ENCODE results near the gene PCDHGA1.
"Not testable (repeated sequence)": the region's sequence is repeated elsewhere in the genome, so short reads cannot be mapped to it uniquely, and the experiment has no call there.

PCDHGA1 gene

DNA sequence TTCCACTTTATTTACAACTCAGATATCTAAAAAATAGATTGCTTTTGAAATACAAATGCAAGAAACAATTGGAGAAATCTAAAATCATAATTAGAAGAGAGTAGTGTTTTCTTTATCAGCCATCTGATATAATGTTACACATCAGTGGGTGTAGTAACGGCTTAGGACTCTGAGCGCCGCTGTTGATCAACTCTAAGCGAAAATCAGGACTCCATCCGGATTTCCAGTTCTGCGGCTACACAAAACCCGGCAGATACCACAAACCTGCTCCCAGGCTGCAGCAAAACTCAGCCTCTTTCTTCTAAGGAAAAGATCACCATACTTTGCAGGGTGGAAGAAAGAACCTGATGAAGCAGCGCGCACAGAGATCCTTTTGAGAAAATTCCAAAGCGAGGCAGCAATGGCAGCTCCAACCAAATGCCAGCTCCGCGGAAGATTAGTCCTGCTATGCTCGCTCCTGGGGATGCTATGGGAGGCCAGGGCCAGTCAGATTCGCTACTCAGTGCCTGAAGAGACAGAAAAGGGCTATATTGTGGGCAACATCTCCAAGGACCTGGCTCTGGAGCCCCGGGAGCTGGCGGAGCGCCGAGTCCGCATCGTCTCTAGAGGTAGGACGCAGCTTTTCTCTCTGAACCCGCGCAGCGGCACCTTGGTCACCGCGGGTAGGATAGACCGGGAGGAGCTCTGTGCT is 72.4 kb downstream of the PCDHGA1 start, which contains the start of gene PCDHGA9:
TSS of gene PCDHGA9 (plus strand) at position 226 of the 691 bp plus-strand sequence. CDS start at position 401, 175 bp downstream.
- Histone ChIP-seq H3K14ac (ENCODE audit: low read length) (no peak within 1 kb of the TSS), H3K36me3 (ENCODE audit: control insufficient read depth in 1 of 2, insufficient read depth in 2 of 2, low read length in 2 of 2) (peaks cover 3 to 13% of the 10 kb centered on the region in 2 experiments), H2BK5ac (ENCODE audit: low read depth, low read length, poor library complexity) (no peak within 1 kb of the TSS), H4K8ac (ENCODE audit: low read depth, low read length) (no peak within 1 kb of the TSS), H4K12ac (ENCODE audit: low read depth, low read length) (no peak within 1 kb of the TSS), H2BK12ac (ENCODE audit: low read length) (no peak within 1 kb of the TSS), H3K4me2 (ENCODE audit: low read length) (no peak within 1 kb of the TSS), H3K18ac (ENCODE audit: low read length) (no peak within 1 kb of the TSS), H4K91ac (ENCODE audit: low read depth, low read length) (no peak within 1 kb of the TSS), H3K9me3 (ENCODE audit: insufficient read depth, low read depth, low read length) (peaks cover 31% of the 10 kb centered on the region), H2AFZ (ENCODE audit: insufficient read depth, low read length, poor library complexity) (no peak within 1 kb of the TSS), H3K27ac (ENCODE audit: low read depth, low read length) (no peak within 1 kb of the TSS), H3K23ac (ENCODE audit: low read length) (no peak within 1 kb of the TSS), H3K9ac (ENCODE audit: low read length) (peak within 1 kb of the TSS; percentile 40), H2AK5ac (ENCODE audit: low read length) (no peak within 1 kb of the TSS), H2BK120ac (ENCODE audit: insufficient read depth, low read length, poor library complexity) (no peak within 1 kb of the TSS), H3K79me1 (ENCODE audit: low read length) (no peaks in the 10 kb centered on the region), H3K4me1 (ENCODE audit: control insufficient read depth in 1 of 2, insufficient read depth in 2 of 2, low read length in 2 of 2) (no peaks in the 10 kb centered on the region), H3K27me3 (ENCODE audit: insufficient read depth, low read length) (no peaks in the 10 kb centered on the region), H3K79me2 (ENCODE audit: control insufficient read depth, insufficient read depth, low read length, poor library complexity) (no peaks in the 10 kb centered on the region), H3K4ac (ENCODE audit: low read depth, low read length) (no peak within 1 kb of the TSS), H3K4me3 (ENCODE audit: low read depth, low read length) (no peak within 1 kb of the TSS)
- DNase-seq = peak in 1 of 2 donors; percentile 25
- WGBS (ENCODE audit: extremely low coverage, insufficient coverage, insufficient read length) = no CpG with 5 or more reads among the region's 27 CpGs

DNA sequence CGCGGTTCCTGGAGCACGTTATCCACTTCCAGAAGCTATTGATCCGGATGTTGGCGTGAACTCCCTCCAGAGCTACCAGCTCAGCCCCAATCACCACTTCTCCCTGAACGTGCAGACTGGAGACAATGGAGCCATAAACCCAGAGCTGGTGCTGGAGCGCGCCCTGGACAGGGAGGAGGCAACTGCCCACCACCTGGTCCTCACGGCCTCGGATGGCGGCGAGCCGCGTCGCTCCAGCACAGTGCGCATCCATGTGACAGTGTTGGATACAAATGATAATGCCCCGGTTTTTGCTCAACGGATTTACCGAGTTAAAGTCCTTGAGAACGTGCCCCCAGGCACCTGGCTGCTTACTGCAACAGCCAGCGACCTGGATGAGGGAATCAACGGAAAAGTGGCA is 73.1 kb downstream of the PCDHGA1 start:
- Histone ChIP-seq H3K9me3 (ENCODE audit: insufficient read depth, low read depth, low read length) (peaks cover 31% of the 10 kb centered on the region), H4K12ac (ENCODE audit: low read depth, low read length) (no peak overlapping the region), H3K27ac (ENCODE audit: low read depth, low read length) (no peak overlapping the region), H3K4me1 (ENCODE audit: control insufficient read depth in 1 of 2, insufficient read depth in 2 of 2, low read length in 2 of 2) (no peaks in the 10 kb centered on the region), H3K14ac (ENCODE audit: low read length) (no peak overlapping the region), H2BK120ac (ENCODE audit: insufficient read depth, low read length, poor library complexity) (no peak overlapping the region), H3K4ac (ENCODE audit: low read depth, low read length) (no peak overlapping the region), H4K8ac (ENCODE audit: low read depth, low read length) (no peak overlapping the region), H3K18ac (ENCODE audit: low read length) (no peak overlapping the region), H3K4me3 (ENCODE audit: low read depth, low read length) (no peak overlapping the region), H2BK5ac (ENCODE audit: low read depth, low read length, poor library complexity) (no peak overlapping the region), H3K79me1 (ENCODE audit: low read length) (no peaks in the 10 kb centered on the region), H3K27me3 (ENCODE audit: insufficient read depth, low read length) (no peaks in the 10 kb centered on the region), H3K23ac (ENCODE audit: low read length) (no peak overlapping the region), H3K9ac (ENCODE audit: low read length) (no peak overlapping the region), H4K91ac (ENCODE audit: low read depth, low read length) (no peak overlapping the region), H3K79me2 (ENCODE audit: control insufficient read depth, insufficient read depth, low read length, poor library complexity) (no peaks in the 10 kb centered on the region), H2AFZ (ENCODE audit: insufficient read depth, low read length, poor library complexity) (no peak overlapping the region), H2BK12ac (ENCODE audit: low read length) (no peak overlapping the region), H3K36me3 (ENCODE audit: control insufficient read depth in 1 of 2, insufficient read depth in 2 of 2, low read length in 2 of 2) (peaks cover 3 to 11% of the 10 kb centered on the region in 2 experiments), H2AK5ac (ENCODE audit: low read length) (no peak overlapping the region), H3K4me2 (ENCODE audit: low read length) (no peak overlapping the region)
- no peak for DNase-seq
- no CpG with 5 or more reads among the region's 22 CpGs for WGBS (ENCODE audit: extremely low coverage, insufficient coverage, insufficient read length)

DNA sequence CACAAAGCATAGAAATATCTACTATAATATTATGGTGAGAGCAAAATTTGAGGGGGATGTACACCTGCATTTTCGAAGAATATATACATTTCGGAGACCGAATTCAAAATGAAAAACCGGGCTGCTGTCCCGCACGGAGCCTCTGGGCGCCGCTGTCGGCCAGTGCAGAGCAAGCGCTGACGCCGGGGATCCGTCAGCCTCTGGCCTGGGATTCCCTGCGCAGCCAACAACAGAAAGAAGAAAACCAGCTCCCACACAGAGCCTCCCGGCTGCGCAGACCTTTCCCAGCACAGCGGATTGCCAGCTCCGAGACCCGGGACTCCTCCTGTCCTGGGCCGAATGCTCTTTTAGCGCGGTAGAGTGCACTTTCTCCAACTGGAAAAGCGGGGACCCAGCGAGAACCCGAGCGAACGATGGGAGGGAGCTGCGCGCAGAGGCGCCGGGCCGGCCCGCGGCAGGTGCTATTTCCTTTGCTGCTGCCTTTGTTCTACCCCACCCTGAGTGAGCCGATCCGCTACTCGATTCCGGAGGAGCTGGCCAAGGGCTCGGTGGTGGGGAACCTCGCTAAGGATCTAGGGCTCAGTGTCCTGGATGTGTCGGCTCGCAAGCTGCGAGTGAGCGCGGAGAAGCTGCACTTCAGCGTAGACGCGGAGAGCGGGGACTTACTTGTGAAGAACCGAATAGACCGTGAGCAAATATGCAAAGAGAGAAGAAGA is 77.6 kb downstream of the PCDHGA1 start, which contains the start of gene PCDHGB6:
TSS of gene PCDHGB6 (plus strand) at position 232 of the 716 bp plus-strand sequence. CDS start at position 414, 182 bp downstream.
- H3K27ac ChIP-seq (ENCODE audit: low read depth, low read length) = not testable (repeated sequence)
- H2AFZ ChIP-seq (ENCODE audit: insufficient read depth, low read length, poor library complexity) = peak within 1 kb of the TSS; percentile 92

GRCh38 chr5:141409598-141410306 is 79.4 kb downstream of the PCDHGA1 start:
- H3K4ac ChIP-seq (ENCODE audit: low read depth, low read length) = no peak overlapping the region
- peaks cover 16 to 18% of the 10 kb centered on the region in 2 experiments for H3K36me3 ChIP-seq (ENCODE audit: control insufficient read depth in 1 of 2, insufficient read depth in 2 of 2, low read length in 2 of 2)
- H3K79me1 ChIP-seq (ENCODE audit: low read length) = no peaks in the 10 kb centered on the region
- no peak overlapping the region for H4K8ac ChIP-seq (ENCODE audit: low read depth, low read length)
- no peak for DNase-seq
- no peak overlapping the region for H3K18ac ChIP-seq (ENCODE audit: low read length)
- H3K27me3 ChIP-seq (ENCODE audit: insufficient read depth, low read length) = no peaks in the 10 kb centered on the region
- no peak overlapping the region for H3K27ac ChIP-seq (ENCODE audit: low read depth, low read length)
- H3K4me1 ChIP-seq (ENCODE audit: control insufficient read depth in 1 of 2, insufficient read depth in 2 of 2, low read length in 2 of 2) = peaks cover 3 to 4% of the 10 kb centered on the region in 2 experiments
- H3K9me3 ChIP-seq (ENCODE audit: insufficient read depth, low read depth, low read length) = peaks cover 23% of the 10 kb centered on the region
- no peak overlapping the region for H3K9ac ChIP-seq (ENCODE audit: low read length)
- no peak overlapping the region for H4K91ac ChIP-seq (ENCODE audit: low read depth, low read length)
- no peak overlapping the region for H2AK5ac ChIP-seq (ENCODE audit: low read length)
- no peaks in the 10 kb centered on the region for H3K79me2 ChIP-seq (ENCODE audit: control insufficient read depth, insufficient read depth, low read length, poor library complexity)
- H3K4me3 ChIP-seq (ENCODE audit: low read depth, low read length) = peak overlapping the region; percentile 7
- H2BK120ac ChIP-seq (ENCODE audit: insufficient read depth, low read length, poor library complexity) = no peak overlapping the region
- H2BK12ac ChIP-seq (ENCODE audit: low read length) = no peak overlapping the region
- H3K4me2 ChIP-seq (ENCODE audit: low read length) = no peak overlapping the region
- H3K23ac ChIP-seq (ENCODE audit: low read length) = no peak overlapping the region
- H2BK5ac ChIP-seq (ENCODE audit: low read depth, low read length, poor library complexity) = no peak overlapping the region
- WGBS (ENCODE audit: extremely low coverage, insufficient coverage, insufficient read length) = no CpG with 5 or more reads among the region's 64 CpGs
- H2AFZ ChIP-seq (ENCODE audit: insufficient read depth, low read length, poor library complexity) = no peak overlapping the region
- no peak overlapping the region for H4K12ac ChIP-seq (ENCODE audit: low read depth, low read length)
- H3K14ac ChIP-seq (ENCODE audit: low read length) = no peak overlapping the region

More for the DNA sequence above, 77.6 kb downstream of the PCDHGA1 start, which contains the start of gene PCDHGB6:
- H3K23ac ChIP-seq (ENCODE audit: low read length); H3K18ac ChIP-seq (ENCODE audit: low read length); H4K8ac ChIP-seq (ENCODE audit: low read depth, low read length); H3K79me1 ChIP-seq (ENCODE audit: low read length); H3K9ac ChIP-seq (ENCODE audit: low read length); H3K4me1 ChIP-seq (ENCODE audit: control insufficient read depth in 1 of 2, insufficient read depth in 2 of 2, low read length in 2 of 2); H3K4ac ChIP-seq (ENCODE audit: low read depth, low read length); H3K36me3 ChIP-seq (ENCODE audit: control insufficient read depth in 1 of 2, insufficient read depth in 2 of 2, low read length in 2 of 2); H3K79me2 ChIP-seq (ENCODE audit: control insufficient read depth, insufficient read depth, low read length, poor library complexity); H2AK5ac ChIP-seq (ENCODE audit: low read length); H2BK12ac ChIP-seq (ENCODE audit: low read length); H3K27me3 ChIP-seq (ENCODE audit: insufficient read depth, low read length); H3K14ac ChIP-seq (ENCODE audit: low read length); H2BK120ac ChIP-seq (ENCODE audit: insufficient read depth, low read length, poor library complexity); H2BK5ac ChIP-seq (ENCODE audit: low read depth, low read length, poor library complexity); H4K12ac ChIP-seq (ENCODE audit: low read depth, low read length): not testable (repeated sequence)
- Histone ChIP-seq H3K4me3 (ENCODE audit: low read depth, low read length) (peak within 1 kb of the TSS; percentile 75), H3K9me3 (ENCODE audit: insufficient read depth, low read depth, low read length) (peaks cover 26% of the 10 kb centered on the region), H4K91ac (ENCODE audit: low read depth, low read length) (peak within 1 kb of the TSS; percentile 51), H3K4me2 (ENCODE audit: low read length) (peak within 1 kb of the TSS; percentile 80)
- WGBS (ENCODE audit: extremely low coverage, insufficient coverage, insufficient read length) = no CpG with 5 or more reads among the region's 51 CpGs
- peak in 1 of 2 donors; percentile 36 for DNase-seq

Data from trophoblast cell (in vitro differentiated cells and primary cell).